HEK293T (cell line): ENCODE results near the gene PSME3IP1.

ENCODE experiments used
- BHLHE40 ChIP-seq: fragments of 450-650 bp; IDR thresholded peaks from 2 replicates; pipeline ENCODE4 v1.6.1; 2016; ENCODE audit warnings: mild to moderate bottlenecking, moderate library complexity, borderline replicate concordance
- ELF4 ChIP-seq: fragments of 450-650 bp; IDR thresholded peaks from 2 replicates; pipeline ENCODE4 v1.6.1; 2017; ENCODE audit warnings: antibody characterized with exemption
- HDGF ChIP-seq: fragments of 450-650 bp; IDR thresholded peaks from 2 replicates; pipeline ENCODE4 v1.6.1; 2017; ENCODE audit warnings: antibody characterized with exemption, borderline replicate concordance
- PKNOX1 ChIP-seq: fragments of 450-650 bp; IDR thresholded peaks from 2 replicates; pipeline ENCODE4 v1.6.1; 2016
- SP1 ChIP-seq: fragments of 450-650 bp; IDR thresholded peaks from 2 replicates; pipeline ENCODE4 v1.6.1; 2017
- TARDBP ChIP-seq: fragments of 450-650 bp; IDR thresholded peaks from 2 replicates; pipeline ENCODE4 v1.6.1; 2016

- TF ChIP-seq BHLHE40 (no peak), ELF4 (no peak), SP1 (no peak), HDGF (no peak), PKNOX1 (no peak), TARDBP (no peak)
These were observed 18.3 kb downstream of the PSME3IP1 start for GRCh38 chr16:57167538-57167937.
